Measurements from ENCODE around the gene TGFB3.

GRCh38 chr14:75989134-75989533 is 7.3 kb upstream of the TGFB3 start:
- TF ChIP-seq, protein P1, sequence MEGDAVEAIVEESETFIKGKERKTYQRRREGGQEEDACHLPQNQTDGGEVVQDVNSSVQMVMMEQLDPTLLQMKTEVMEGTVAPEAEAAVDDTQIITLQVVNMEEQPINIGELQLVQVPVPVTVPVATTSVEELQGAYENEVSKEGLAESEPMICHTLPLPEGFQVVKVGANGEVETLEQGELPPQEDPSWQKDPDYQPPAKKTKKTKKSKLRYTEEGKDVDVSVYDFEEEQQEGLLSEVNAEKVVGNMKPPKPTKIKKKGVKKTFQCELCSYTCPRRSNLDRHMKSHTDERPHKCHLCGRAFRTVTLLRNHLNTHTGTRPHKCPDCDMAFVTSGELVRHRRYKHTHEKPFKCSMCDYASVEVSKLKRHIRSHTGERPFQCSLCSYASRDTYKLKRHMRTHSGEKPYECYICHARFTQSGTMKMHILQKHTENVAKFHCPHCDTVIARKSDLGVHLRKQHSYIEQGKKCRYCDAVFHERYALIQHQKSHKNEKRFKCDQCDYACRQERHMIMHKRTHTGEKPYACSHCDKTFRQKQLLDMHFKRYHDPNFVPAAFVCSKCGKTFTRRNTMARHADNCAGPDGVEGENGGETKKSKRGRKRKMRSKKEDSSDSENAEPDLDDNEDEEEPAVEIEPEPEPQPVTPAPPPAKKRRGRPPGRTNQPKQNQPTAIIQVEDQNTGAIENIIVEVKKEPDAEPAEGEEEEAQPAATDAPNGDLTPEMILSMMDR (IDR thresholded peaks at IDR 0.05; ENCODE audit: poor library complexity, severe bottlenecking): no peak
- no peak for TF ChIP-seq EZH2 (IDR thresholded peaks at IDR 0.05; ENCODE audit: borderline replicate concordance, insufficient read depth, low read length, poor library complexity, severe bottlenecking)
- no peak for TF ChIP-seq EP300 (conservative IDR thresholded peaks at IDR 0.05; ENCODE audit: poor library complexity, severe bottlenecking)
- no peak for TF ChIP-seq SMC3 (conservative IDR thresholded peaks at IDR 0.05; ENCODE audit: poor library complexity)
